Stomach (tissue), 9 donors: ENCODE measurements around the gene MYH9. TPM values are rescaled to one million over a fixed set of nuclear protein-coding genes. Genes with fewer than 3 reads are reported as not detected.
A peak's percentile ranks its signal among the peaks of the same experiment; 100 is the strongest.

Experiments
- DNase-seq, 2 donors: peaks; one replicate each; pipeline versions ENCODE4 v3.0.0 to v3.0.0-alpha.2; 2013 to 2019
- H3K27ac ChIP-seq, 5 donors: fragments of 200-600 bp in 4 of 5; sonication (generic) in 4 of 5; one replicate each; pipeline ENCODE4 v1.5.1; 2013 to 2019; ENCODE audit warnings: mild to moderate bottlenecking in 1 of 5, moderate library complexity in 1 of 5
- H3K27me3 ChIP-seq, 3 donors: fragments of 200-600 bp; sonication (generic); one replicate each; pipeline ENCODE4 v1.5.1; 2017 to 2019; ENCODE audit warnings: mixed run types in 1 of 3
- H3K36me3 ChIP-seq, 4 donors: fragments of 200-600 bp; sonication (generic); 1 replicate in 3 of 4; 2 replicates in 1 of 4; pipeline ENCODE4 v1.5.1; 2016 to 2019
- H3K4me1 ChIP-seq, 4 donors: fragments of 200-600 bp; sonication (generic); one replicate each; pipeline ENCODE4 v1.5.1; 2016 to 2019
- H3K4me3 ChIP-seq, 4 donors: fragments of 200-600 bp; sonication (generic) in 3 of 4; one replicate each; pipeline ENCODE4 v1.5.1; 2016 to 2019; ENCODE audit warnings: mild to moderate bottlenecking in 1 of 4
- H3K9me3 ChIP-seq, 4 donors: fragments of 200-600 bp; sonication (generic); one replicate each; pipeline ENCODE4 v1.5.1; 2016 to 2019
- EP300 ChIP-seq: sonication (generic); formaldehyde crosslinking; IDR thresholded peaks from one replicate; pipeline ENCODE4 v1.6.1; 2017; ENCODE audit warnings: antibody characterized with exemption
- POLR2A ChIP-seq, 4 donors: fragments of 450-650 bp; IDR thresholded peaks; one replicate each; pipeline ENCODE4 v1.6.1; 2016; ENCODE audit warnings: antibody characterized with exemption in 4 of 4, control low read depth in 2 of 4, mild to moderate bottlenecking in 1 of 4, moderate library complexity in 1 of 4
- POLR2AphosphoS5 ChIP-seq, 3 donors: sonication (generic); formaldehyde crosslinking; IDR thresholded peaks; one replicate each; pipeline ENCODE4 v1.6.1; 2016; ENCODE audit warnings: antibody characterized with exemption in 3 of 3
- WGBS, 5 donors: extraction: QIAGEN DNeasy Blood & Tissue Kit in 3 of 5; methylation state at CpG; one replicate each; pipeline versions ENCODE4 v1.1.5 to v1.1.7; 2013 to 2018; 5-methylcytosine and 5-hydroxymethylcytosine counted together
- intact Hi-C: fragments of 100-400 bp; cut with DNase I; formaldehyde crosslinking; loops from one replicate; pipeline ENCODE4 v1.15.1; 2023; ENCODE audit warnings: low total_unique reads
- polyA plus RNA-seq, 3 donors: library from polyadenylated mRNA; stranded (reverse); fragments of 200-250 nt; gene quantifications; one replicate each; pipeline ENCODE4 v1.2.3, GENCODE V29; 2013
- total RNA-seq, 5 donors: library from RNA; depleted of rRNA; stranded (reverse); fragments of >200 nt; gene quantifications; one replicate each; pipeline versions ENCODE4 v1.1.0 to v1.2.3, GENCODE V29; 2014 to 2016
- TF ChIP-seq, protein P1 (sequence below), 7 experiments: fragments of 450-650 bp in 4 of 7; fragments of 200-600 bp in 3 of 7; sonication (generic) in 3 of 7; IDR thresholded peaks; one replicate each; pipeline ENCODE4 v1.5.1; 2016 to 2019; ENCODE audit warnings: antibody characterized with exemption in 7 of 7, control low read depth in 2 of 7, mild to moderate bottlenecking in 1 of 7
- donor health status: healthy with polysubstance abuse.
- donor health status: Bipolar disorder and iron deficiency.
- donor health status: healthy.

The MYH9 gene
- total and polyA plus RNA-seq, 8 donors: 46.7 to 620 (median 197) TPM

- H3K27ac ChIP-seq: peak overlapping the region in 4 of 5 donors; percentile 95 to 100 (median 95)
- H3K4me3 ChIP-seq: no peak overlapping the region
- WGBS, 5 donors: 60 to 72% (median 66%) methylated on average over 5 of the region's 5 CpGs
- DNase-seq: peak in 1 of 2 donors; percentile 66
- TF ChIP-seq, protein P1, sequence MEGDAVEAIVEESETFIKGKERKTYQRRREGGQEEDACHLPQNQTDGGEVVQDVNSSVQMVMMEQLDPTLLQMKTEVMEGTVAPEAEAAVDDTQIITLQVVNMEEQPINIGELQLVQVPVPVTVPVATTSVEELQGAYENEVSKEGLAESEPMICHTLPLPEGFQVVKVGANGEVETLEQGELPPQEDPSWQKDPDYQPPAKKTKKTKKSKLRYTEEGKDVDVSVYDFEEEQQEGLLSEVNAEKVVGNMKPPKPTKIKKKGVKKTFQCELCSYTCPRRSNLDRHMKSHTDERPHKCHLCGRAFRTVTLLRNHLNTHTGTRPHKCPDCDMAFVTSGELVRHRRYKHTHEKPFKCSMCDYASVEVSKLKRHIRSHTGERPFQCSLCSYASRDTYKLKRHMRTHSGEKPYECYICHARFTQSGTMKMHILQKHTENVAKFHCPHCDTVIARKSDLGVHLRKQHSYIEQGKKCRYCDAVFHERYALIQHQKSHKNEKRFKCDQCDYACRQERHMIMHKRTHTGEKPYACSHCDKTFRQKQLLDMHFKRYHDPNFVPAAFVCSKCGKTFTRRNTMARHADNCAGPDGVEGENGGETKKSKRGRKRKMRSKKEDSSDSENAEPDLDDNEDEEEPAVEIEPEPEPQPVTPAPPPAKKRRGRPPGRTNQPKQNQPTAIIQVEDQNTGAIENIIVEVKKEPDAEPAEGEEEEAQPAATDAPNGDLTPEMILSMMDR (IDR thresholded peaks at IDR 0.05): no peak
- peak in 1 of 3 donors; percentile 8 for TF ChIP-seq POLR2AphosphoS5 (IDR thresholded peaks at IDR 0.05)
- H3K36me3 ChIP-seq: peaks cover 11 to 67% (median 60%) of the 10 kb centered on the region in 4 donors
- no peaks in the 10 kb centered on the region for H3K9me3 ChIP-seq
- intact Hi-C loops: no loop called here
- H3K27me3 ChIP-seq: no peaks in the 10 kb centered on the region
- H3K4me1 ChIP-seq: peaks cover 63 to 97% (median 85%) of the 10 kb centered on the region in 4 donors
Measured at GRCh38 chr22:36347094-36347493, 40.7 kb downstream of the MYH9 start.

- H3K36me3 ChIP-seq: peaks cover 36 to 95% (median 89%) of the 10 kb centered on the region in 4 donors
- no peaks in the 10 kb centered on the region for H3K9me3 ChIP-seq
- no peaks in the 10 kb centered on the region for H3K27me3 ChIP-seq
- WGBS, 5 donors: 69 to 80% (median 75%) methylated on average over 23 of the region's 23 CpGs
- TF ChIP-seq POLR2AphosphoS5 (IDR thresholded peaks at IDR 0.05) (no peak), POLR2A (IDR thresholded peaks at IDR 0.05) (no peak), EP300 (no peak)
- TF ChIP-seq, protein P1 (IDR thresholded peaks at IDR 0.05): no peak
- intact Hi-C loops: no loop called here
- peak overlapping the region in 1 of 4 donors; percentile 9 for H3K4me3 ChIP-seq
- H3K4me1 ChIP-seq: peaks cover 60 to 97% (median 80%) of the 10 kb centered on the region in 4 donors
- peak in 1 of 2 donors; percentile 28 for DNase-seq
- peak overlapping the region; percentile 75 to 100 (median 95) for H3K27ac ChIP-seq
Measured at GRCh38 chr22:36344106-36344827, 43.5 kb downstream of the MYH9 start.

- peak overlapping the region in 1 of 4 donors; percentile 9 for H3K4me3 ChIP-seq
- peaks cover 39 to 97% (median 92%) of the 10 kb centered on the region in 4 donors for H3K36me3 ChIP-seq
- DNase-seq: peak; percentile 57 to 71
- H3K4me1 ChIP-seq: peaks cover 63 to 97% (median 80%) of the 10 kb centered on the region in 4 donors
- H3K9me3 ChIP-seq: no peaks in the 10 kb centered on the region
- peak overlapping the region; percentile 75 to 100 (median 95) for H3K27ac ChIP-seq
- intact Hi-C loops: no loop called here
- TF ChIP-seq POLR2A (IDR thresholded peaks at IDR 0.05) (no peak), POLR2AphosphoS5 (IDR thresholded peaks at IDR 0.05) (peak in 1 of 3 donors; percentile 2)
- 34 to 40% (median 35%) methylated on average over 9 of the region's 9 CpGs for WGBS, 5 donors
- no peaks in the 10 kb centered on the region for H3K27me3 ChIP-seq
Measured at GRCh38 chr22:36343720-36344105, 44.1 kb downstream of the MYH9 start.

DNA sequence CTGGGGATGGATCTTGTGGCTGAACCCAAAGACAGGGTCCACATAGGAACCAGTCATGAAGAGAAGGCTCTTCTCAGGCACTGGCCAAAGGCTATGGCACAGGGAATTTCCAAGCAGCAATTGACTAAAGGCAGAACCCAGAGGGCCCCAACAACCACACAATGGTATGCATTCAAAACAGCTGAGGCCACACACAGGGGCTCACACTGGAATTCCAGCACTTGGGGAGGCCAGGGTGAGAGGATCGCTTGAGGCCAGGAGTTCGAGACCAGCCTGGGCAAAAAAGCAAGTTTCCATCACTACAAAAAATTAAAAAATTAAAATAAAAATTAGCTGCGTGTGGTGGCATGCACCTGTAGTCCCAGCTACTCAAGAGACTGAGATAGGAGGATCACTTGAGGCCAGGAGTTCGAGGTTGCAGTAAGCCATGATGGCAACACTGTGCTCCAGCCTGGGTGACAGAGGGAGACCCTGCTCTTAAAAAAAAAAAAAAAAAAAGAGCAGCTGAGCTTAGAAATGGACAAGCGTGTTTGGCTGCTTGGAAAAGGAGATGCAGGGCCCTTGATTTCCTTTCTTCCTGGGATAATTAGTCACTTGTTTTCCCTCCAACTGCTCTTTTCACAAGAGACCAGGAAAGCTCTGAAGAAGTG is 44.6 kb downstream of the MYH9 start:
- H3K4me1 ChIP-seq: peaks cover 64 to 97% (median 82%) of the 10 kb centered on the region in 4 donors
- WGBS, 5 donors: 54 to 64% (median 59%) methylated on average over 5 of the region's 5 CpGs

More for the DNA sequence above, 44.6 kb downstream of the MYH9 start:
- H3K27ac ChIP-seq: peak overlapping the region; percentile 75 to 100 (median 95)
- H3K9me3 ChIP-seq: no peaks in the 10 kb centered on the region
- no peak overlapping the region for H3K4me3 ChIP-seq
- intact Hi-C loops: no loop called here
- H3K27me3 ChIP-seq: no peaks in the 10 kb centered on the region
- TF ChIP-seq EP300: no peak
- TF ChIP-seq, protein P1 (IDR thresholded peaks at IDR 0.05): no peak
- TF ChIP-seq POLR2AphosphoS5 (IDR thresholded peaks at IDR 0.05): peak in 1 of 3 donors; percentile 55
- no peak for DNase-seq
- peaks cover 44 to 97% (median 92%) of the 10 kb centered on the region in 4 donors for H3K36me3 ChIP-seq
